HG03175 (cell line): ENCODE results near the gene ARHGEF17.
"Not testable (repeated sequence)": the region's sequence is repeated elsewhere in the genome, so short reads cannot be mapped to it uniquely, and the experiment has no call there.

ENCODE experiments used
- ATAC-seq: cut with Tn5 transposase; IDR thresholded peaks from one replicate; pipeline ENCODE4 v1.9.1; 2021; ENCODE audit warnings: mild to moderate bottlenecking, moderate library complexity; ENCODE audit not compliant: unreplicated experiment

Gene ARHGEF17

GRCh38 chr11:73308003-73308960 is at the start of gene ARHGEF17:
ARHGEF17 (plus strand) TSS chr11:73308276; CDS start chr11:73308639, 363 bp downstream.
- ATAC-seq = peak; percentile 13

GRCh38 chr11:73259406-73260126 is 48.5 kb upstream of the ARHGEF17 start:
- no peak for ATAC-seq

GRCh38 chr11:73260127-73260457 is 48.0 kb upstream of the ARHGEF17 start:
- ATAC-seq = no peak

GRCh38 chr11:73262851-73263495 is 45.1 kb upstream of the ARHGEF17 start:
- no peak for ATAC-seq

GRCh38 chr11:73263640-73264039 is 44.4 kb upstream of the ARHGEF17 start:
- no peak for ATAC-seq

- no peak for ATAC-seq
These were observed 42.7 kb upstream of the ARHGEF17 start for GRCh38 chr11:73265278-73265810.

GRCh38 chr11:73265853-73266645 is 42.0 kb upstream of the ARHGEF17 start:
- ATAC-seq = no peak

- no peak for ATAC-seq
These were observed 41.4 kb upstream of the ARHGEF17 start for GRCh38 chr11:73266646-73267020.

- ATAC-seq = no peak
These were observed 40.8 kb upstream of the ARHGEF17 start for GRCh38 chr11:73267122-73267846.

- ATAC-seq = no peak
These were observed 40.1 kb upstream of the ARHGEF17 start for GRCh38 chr11:73267906-73268540.

GRCh38 chr11:73268671-73269271 is 39.3 kb upstream of the ARHGEF17 start:
- no peak for ATAC-seq

- ATAC-seq = no peak
These were observed 38.5 kb upstream of the ARHGEF17 start for GRCh38 chr11:73269459-73270015.

GRCh38 chr11:73270016-73270854 is 37.8 kb upstream of the ARHGEF17 start:
- ATAC-seq = no peak

- no peak for ATAC-seq
These were observed 37.1 kb upstream of the ARHGEF17 start for GRCh38 chr11:73270855-73271477.

- not testable (repeated sequence) for ATAC-seq
These were observed 36.6 kb upstream of the ARHGEF17 start for GRCh38 chr11:73271478-73271865.

GRCh38 chr11:73271936-73272679 is 36.0 kb upstream of the ARHGEF17 start, which contains the start of gene P2RY6:
P2RY6 (plus strand) TSS chr11:73272338; CDS start chr11:73296519, 24,181 bp downstream.
- ATAC-seq = no peak

GRCh38 chr11:73272680-73273038 is 35.4 kb upstream of the ARHGEF17 start:
- ATAC-seq = no peak
